RWPE1 (cell line): ENCODE data around the gene TECR.

ENCODE experiments used
- CTCF ChIA-PET: fragments of 350-600 bp; sonication (Branson Sonifier 250); formaldehyde crosslinking; extraction: SDS; loops from one replicate; lab custom pipeline; 2021; lab: Yijun Ruan, JAX
- POLR2A ChIA-PET: fragments of 400-600 bp; formaldehyde crosslinking; extraction: SDS; loops from one replicate; lab custom pipeline; 2020; ENCODE audit warnings: antibody characterized with exemption; ENCODE audit not compliant: low non-redundant PET; lab: Yijun Ruan, JAX
- DNase-seq: peaks from one replicate; pipeline ENCODE4 v3.0.0; 2012; ENCODE audit warnings: low spot score
- H3K27ac ChIP-seq: fragments of 450-650 bp; 2 replicates; pipeline ENCODE4 v1.5.1; 2017
- TF ChIP-seq, protein P1 (sequence below): fragments of 450-650 bp; conservative IDR thresholded peaks from 2 replicates; pipeline ENCODE4 v1.5.1; 2017; ENCODE audit warnings: low read depth, mild to moderate bottlenecking

Gene TECR

DNA sequence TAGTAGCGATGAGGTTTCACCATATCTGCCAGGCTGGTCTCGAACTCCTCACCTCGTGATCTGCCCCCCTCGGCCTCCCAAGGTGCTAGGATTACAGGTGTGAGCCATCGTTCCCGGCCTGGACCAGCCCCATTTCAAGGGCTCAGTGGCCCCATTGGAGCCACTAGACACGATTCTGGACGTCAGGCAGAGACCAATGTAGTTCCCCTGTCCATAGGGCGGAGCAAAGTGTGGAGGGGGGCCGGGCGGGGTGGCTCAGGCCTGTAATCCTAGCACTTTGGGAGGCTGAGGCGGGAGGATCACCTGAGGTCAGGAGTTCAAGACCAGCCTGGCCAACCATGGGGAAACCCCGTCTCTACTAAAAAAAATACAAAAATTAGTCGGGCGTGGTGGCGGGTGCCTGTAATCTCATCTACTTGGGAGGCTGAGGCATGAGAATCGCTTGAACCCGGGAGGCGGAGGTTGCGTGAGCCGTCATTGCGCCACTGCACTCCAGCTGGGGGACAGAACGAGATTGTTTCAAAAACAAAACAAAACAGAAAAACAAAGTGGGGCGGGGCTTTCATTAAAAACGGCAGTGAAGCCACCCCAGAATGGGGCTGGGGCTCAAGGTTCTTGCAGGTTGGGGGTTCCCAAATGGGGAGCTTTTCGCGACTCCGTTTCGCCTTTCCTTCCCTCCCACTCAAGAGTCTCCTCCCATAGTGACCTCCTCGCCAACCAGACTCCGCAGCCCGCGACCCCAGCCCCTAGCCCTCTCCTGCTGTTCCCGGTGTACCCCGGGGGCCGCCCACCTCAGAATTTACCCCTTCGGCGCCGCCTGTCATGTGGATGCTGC lies 758 bp upstream of the TECR start:
- TF ChIP-seq, protein P1, sequence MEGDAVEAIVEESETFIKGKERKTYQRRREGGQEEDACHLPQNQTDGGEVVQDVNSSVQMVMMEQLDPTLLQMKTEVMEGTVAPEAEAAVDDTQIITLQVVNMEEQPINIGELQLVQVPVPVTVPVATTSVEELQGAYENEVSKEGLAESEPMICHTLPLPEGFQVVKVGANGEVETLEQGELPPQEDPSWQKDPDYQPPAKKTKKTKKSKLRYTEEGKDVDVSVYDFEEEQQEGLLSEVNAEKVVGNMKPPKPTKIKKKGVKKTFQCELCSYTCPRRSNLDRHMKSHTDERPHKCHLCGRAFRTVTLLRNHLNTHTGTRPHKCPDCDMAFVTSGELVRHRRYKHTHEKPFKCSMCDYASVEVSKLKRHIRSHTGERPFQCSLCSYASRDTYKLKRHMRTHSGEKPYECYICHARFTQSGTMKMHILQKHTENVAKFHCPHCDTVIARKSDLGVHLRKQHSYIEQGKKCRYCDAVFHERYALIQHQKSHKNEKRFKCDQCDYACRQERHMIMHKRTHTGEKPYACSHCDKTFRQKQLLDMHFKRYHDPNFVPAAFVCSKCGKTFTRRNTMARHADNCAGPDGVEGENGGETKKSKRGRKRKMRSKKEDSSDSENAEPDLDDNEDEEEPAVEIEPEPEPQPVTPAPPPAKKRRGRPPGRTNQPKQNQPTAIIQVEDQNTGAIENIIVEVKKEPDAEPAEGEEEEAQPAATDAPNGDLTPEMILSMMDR, result no peak
- CTCF ChIA-PET, result no interaction called here
- POLR2A ChIA-PET, result interaction anchor here (2.4 kb wide), 1 partner anchor 11 kb away, joined by 13 read pairs; the partner anchor contains the start of gene DNAJB1
- peak overlapping the region; percentile 99 for H3K27ac ChIP-seq
- DNase-seq, result no peak

DNA sequence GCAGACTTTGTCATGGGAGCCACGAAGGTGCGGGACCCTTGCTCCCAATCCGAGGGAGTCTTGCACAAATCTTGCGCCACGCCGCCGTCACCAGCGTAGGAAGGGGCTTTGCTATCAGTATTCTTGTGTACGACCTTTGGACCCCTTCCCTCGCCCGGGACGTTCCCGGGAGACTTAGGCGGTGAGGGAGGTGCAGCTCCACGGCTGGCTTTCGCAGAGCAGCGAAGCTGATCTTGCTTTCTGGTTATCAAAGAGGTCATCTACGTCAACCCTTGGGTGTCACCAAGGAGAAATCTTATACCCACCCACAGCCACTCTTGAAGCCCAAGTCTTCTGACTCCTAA lies 583 bp downstream of the TECR start:
- DNase-seq, result no peak
- TF ChIP-seq, protein P1, result no peak
- POLR2A ChIA-PET, result no interaction called here
- peak overlapping the region; percentile 99 for H3K27ac ChIP-seq
- CTCF ChIA-PET, result interaction anchor here (0.6 kb wide), 1 partner anchor 16 kb away, joined by 3 read pairs; no protein-coding TSS in a partner anchor

DNA sequence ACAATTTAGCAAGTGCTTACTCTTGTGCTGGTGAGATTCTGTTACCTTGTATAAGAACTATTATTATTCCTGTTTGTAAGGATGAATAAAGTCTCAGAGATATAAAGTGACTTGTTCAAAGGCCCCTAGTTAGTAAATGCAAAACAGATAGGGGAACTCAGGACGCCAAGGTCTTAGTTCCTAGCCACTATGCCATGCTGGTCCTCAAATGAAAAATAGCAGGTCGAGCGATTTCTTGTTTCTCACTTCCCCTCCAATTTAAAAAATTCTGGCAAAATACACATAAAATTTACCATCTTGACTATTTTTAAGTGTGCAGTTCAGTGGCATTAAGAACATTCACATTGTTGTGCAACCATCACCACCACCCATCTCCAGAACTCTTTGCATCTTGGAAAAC lies 1.1 kb downstream of the TECR start:
- ChIA-PET POLR2A (no interaction called here), CTCF (interaction anchor here (0.6 kb wide), 1 partner anchor 46 kb away, joined by 5 read pairs; no protein-coding TSS in a partner anchor)
- no peak for DNase-seq
- TF ChIP-seq, protein P1, result no peak
- no peak overlapping the region for H3K27ac ChIP-seq

DNA sequence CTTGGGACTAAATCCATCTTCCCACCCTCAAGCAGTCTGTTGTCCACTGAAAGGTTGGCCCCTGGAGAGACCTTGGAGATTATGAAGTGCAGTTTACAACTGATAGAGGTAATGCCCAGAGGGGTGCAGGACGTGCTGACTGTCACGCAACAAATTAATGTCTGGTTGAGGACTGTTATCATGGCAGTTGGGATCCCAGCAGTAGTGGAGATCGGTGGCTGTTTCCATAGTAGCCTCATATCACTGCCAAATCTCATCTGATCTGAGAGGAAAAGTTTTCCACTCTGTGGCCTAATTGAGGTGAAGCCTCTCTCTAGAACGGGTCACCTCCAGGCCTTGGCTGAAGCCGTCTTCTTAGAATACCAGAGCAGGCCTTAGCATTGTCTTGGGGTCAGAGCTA lies 4.1 kb downstream of the TECR start:
- H3K27ac ChIP-seq, result peak overlapping the region; percentile 43
- CTCF ChIA-PET, result interaction anchor here (0.7 kb wide), 1 partner anchor 27 kb away, joined by 4 read pairs; no protein-coding TSS in a partner anchor
- DNase-seq, result no peak

DNA sequence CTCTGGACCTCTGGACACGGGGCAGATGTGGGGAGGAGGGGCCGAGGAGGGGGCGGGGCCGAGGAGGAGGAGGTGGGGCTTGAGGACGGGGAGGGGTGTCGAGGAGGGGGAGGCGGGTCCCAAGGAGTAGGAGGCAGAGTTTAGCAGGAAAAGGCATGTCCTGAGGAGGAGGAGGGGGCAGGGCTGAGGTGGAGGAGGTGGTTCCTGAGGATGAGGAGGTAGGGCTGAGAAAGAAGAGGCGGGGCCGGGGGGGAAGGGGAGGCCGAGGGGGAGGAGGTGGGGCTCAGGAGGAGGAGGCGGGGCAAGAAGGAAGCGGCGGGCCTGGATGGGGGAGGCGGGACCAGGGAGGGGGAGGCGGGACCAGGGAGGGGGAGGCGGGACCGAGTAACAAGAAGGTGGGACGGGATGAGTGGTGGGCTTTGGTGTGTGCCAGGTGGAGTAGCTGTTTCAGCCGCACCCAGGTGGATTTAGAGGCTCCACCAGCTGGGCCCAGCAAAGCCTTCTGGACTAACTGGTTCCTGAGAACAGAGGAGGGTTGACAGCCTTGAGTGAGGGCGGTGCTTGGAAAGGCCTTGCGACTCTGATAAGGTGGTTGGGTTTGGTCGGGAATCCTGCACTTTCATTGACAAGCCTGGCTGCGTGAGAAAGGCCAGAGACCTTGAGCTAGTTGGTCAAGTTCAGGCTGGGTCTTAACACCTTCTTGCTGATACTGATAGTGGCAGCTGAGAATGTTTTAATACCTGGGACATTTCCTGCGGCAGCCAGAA lies 7.7 kb downstream of the TECR start:
- H3K27ac ChIP-seq, result peak overlapping the region; percentile 94
- CTCF ChIA-PET, result interaction anchor here (0.6 to 1.7 kb wide), 3 partner anchors 9 to 31 kb away, joined by 3 to 4 read pairs (median 3); no protein-coding TSS in a partner anchor
- DNase-seq, result peak; percentile 94
- POLR2A ChIA-PET, result interaction anchor here (0.6 kb wide), 2 partner anchors 10 to 22 kb away, joined by 3 to 4 read pairs; no protein-coding TSS in a partner anchor
- TF ChIP-seq, protein P1, result no peak

More for the DNA sequence above, 4.1 kb downstream of the TECR start:
- TF ChIP-seq, protein P1, result no peak
- POLR2A ChIA-PET, result no interaction called here
